Stimulated activated CD8-positive, alpha-beta memory T cell treated with anti-CD3 and anti-CD28 coated beads, Interleukin-12 subunit alpha, Interleukin-12 subunit beta, amount 100 ng/mL, for 4 hours (primary cell): ENCODE measurements around the gene IFNE.
"Not testable (repeated sequence)": the region's sequence is repeated elsewhere in the genome, so short reads cannot be mapped to it uniquely, and the experiment has no call there.

Experiments used
- DNase-seq: peaks from one replicate; pipeline ENCODE4 v3.0.0-alpha.2; 2020; ENCODE audit warnings: low read depth

IFNE gene

GRCh38 chr9:21491756-21492155 is 9.6 kb upstream of the IFNE start:
- no peak for DNase-seq

- no peak for DNase-seq
Measured at GRCh38 chr9:21481470-21482056, 550 bp downstream of the IFNE start.

GRCh38 chr9:21479152-21479702 is 2.9 kb downstream of the IFNE start:
- DNase-seq = no peak

- no peak for DNase-seq
Measured at GRCh38 chr9:21477466-21477865, 4.6 kb downstream of the IFNE start.

GRCh38 chr9:21473236-21473635 is 8.9 kb downstream of the IFNE start:
- DNase-seq = no peak

GRCh38 chr9:21470126-21470525 is 12.0 kb downstream of the IFNE start:
- no peak for DNase-seq

GRCh38 chr9:21465859-21466518 is 16.1 kb downstream of the IFNE start:
- DNase-seq = no peak

GRCh38 chr9:21465138-21465537 is 17.0 kb downstream of the IFNE start:
- no peak for DNase-seq

- no peak for DNase-seq
Measured at GRCh38 chr9:21461377-21461776, 20.7 kb downstream of the IFNE start.

GRCh38 chr9:21455320-21455719 is 26.8 kb downstream of the IFNE start:
- DNase-seq = no peak

GRCh38 chr9:21454149-21454548 is 28.0 kb downstream of the IFNE start:
- DNase-seq = no peak

GRCh38 chr9:21452681-21453080 is 29.4 kb downstream of the IFNE start:
- no peak for DNase-seq

- DNase-seq = no peak
Measured at GRCh38 chr9:21450733-21451394, 31.2 kb downstream of the IFNE start.

GRCh38 chr9:21449312-21449711 is 32.8 kb downstream of the IFNE start:
- DNase-seq = not testable (repeated sequence)

GRCh38 chr9:21443849-21444625 is 38.1 kb downstream of the IFNE start:
- no peak for DNase-seq

GRCh38 chr9:21440139-21440538 is 42.0 kb downstream of the IFNE start, which contains the start of gene IFNA1:
IFNA1 (plus strand) TSS chr9:21440439; CDS start chr9:21440508, 69 bp downstream.
- DNase-seq = no peak

- not testable (repeated sequence) for DNase-seq
Measured at GRCh38 chr9:21435015-21435383, 47.1 kb downstream of the IFNE start.

- no peak for DNase-seq
Measured at GRCh38 chr9:21434202-21435014, 47.7 kb downstream of the IFNE start.

- DNase-seq = no peak
Measured at GRCh38 chr9:21432672-21433425, 49.3 kb downstream of the IFNE start.
